ENCODE results near the gene SORT1.

DNA sequence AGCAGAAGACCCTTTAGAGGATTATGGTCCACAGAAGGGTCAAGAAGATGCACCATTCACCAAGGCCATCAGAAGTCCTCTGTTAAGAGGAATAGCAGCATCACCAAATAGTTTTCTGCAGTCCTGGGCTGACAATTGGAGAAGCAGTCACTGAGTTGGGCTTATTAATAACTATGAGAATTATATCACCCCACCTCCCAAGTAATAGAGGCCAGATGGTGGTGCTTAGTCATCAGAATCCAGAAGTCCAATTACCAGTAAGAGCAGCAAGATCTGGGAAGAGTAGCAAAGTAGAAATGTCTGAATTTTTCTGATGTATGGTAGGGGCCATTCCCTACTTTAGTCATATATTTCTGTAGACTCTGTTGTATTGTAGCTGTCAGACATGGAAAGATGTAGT, 34.6 kb upstream of the SORT1 start:
- TF ChIP-seq, protein P1, sequence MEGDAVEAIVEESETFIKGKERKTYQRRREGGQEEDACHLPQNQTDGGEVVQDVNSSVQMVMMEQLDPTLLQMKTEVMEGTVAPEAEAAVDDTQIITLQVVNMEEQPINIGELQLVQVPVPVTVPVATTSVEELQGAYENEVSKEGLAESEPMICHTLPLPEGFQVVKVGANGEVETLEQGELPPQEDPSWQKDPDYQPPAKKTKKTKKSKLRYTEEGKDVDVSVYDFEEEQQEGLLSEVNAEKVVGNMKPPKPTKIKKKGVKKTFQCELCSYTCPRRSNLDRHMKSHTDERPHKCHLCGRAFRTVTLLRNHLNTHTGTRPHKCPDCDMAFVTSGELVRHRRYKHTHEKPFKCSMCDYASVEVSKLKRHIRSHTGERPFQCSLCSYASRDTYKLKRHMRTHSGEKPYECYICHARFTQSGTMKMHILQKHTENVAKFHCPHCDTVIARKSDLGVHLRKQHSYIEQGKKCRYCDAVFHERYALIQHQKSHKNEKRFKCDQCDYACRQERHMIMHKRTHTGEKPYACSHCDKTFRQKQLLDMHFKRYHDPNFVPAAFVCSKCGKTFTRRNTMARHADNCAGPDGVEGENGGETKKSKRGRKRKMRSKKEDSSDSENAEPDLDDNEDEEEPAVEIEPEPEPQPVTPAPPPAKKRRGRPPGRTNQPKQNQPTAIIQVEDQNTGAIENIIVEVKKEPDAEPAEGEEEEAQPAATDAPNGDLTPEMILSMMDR (IDR thresholded peaks at IDR 0.05): no peak
- no peak for TF ChIP-seq POLR2A (IDR thresholded peaks at IDR 0.05)

Data from Peyer's patch (tissue), 4 donors.